ENCODE measurements around the gene CDX1.

The CDX1 gene

GRCh38 chr5:150184006-150184405 is 17.4 kb downstream of the CDX1 start:
- no peak for DNase-seq (ENCODE audit: low read depth)

DNA sequence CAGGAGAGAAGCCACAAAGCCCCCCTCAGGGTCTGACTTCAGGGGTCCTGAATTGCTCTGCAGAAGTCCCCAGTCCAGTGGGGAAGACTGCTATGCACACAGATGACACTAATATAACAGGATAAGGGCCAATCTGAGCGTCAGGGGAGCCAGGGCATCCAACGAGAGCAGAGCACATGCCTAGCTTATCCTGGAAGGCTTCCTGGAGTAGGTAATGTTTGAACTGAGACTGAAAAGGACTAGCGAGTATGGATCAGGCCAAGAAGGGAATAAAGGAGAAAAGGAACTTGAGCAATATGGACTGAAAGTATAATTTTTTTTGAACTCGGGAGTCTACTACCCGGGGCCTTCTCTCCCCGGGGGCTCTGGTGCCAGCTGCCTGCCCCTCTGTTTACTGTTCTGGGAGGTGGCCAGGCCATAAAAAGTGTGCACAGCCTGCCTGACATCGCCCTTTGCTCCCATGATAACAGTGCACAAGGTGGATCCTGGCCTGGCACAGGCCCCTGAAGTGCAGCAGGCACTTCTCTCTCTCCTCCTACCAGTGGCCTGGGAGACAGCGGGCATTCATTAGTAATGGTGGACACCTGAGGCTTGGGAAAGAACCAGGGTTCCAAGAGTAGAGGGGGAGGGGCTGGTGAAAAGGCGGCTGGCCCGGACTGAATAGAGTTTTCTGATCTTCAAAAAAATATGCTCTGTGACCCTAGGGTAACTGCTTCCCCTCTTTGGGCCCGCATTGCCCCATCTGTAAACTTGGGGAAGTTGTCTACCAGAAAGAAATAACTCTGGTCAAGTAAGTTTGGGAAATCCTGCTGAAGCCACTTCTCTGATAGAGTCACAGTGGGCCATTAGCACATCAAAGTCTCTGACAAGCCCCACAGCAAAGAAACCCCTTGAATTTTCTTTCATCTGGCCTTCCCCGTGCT is 18.7 kb downstream of the CDX1 start:
- no peak for DNase-seq (ENCODE audit: low read depth)

DNA sequence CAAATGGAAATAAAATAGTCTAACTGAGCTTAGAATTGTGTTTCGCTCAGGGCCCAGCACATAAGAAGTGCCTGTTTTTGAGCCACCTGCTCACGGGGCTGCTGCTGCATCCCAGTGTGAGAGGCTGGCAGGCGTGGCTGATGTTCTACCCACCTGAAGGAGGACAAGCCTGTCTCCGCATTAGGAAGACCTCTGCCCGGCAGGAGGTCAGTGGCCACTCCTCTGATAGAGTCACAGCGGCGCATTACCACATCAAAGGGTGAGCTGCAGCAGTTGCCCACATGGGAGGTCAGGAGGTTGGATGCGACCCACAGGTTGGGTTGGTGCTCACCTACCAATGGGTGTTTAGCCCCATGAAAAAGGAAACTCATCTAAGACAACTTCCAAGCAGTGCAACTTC is 19.6 kb downstream of the CDX1 start:
- DNase-seq (ENCODE audit: low read depth): no peak

- DNase-seq (ENCODE audit: low read depth): no peak
Measured at GRCh38 chr5:150186897-150187296, 20.3 kb downstream of the CDX1 start.

DNA sequence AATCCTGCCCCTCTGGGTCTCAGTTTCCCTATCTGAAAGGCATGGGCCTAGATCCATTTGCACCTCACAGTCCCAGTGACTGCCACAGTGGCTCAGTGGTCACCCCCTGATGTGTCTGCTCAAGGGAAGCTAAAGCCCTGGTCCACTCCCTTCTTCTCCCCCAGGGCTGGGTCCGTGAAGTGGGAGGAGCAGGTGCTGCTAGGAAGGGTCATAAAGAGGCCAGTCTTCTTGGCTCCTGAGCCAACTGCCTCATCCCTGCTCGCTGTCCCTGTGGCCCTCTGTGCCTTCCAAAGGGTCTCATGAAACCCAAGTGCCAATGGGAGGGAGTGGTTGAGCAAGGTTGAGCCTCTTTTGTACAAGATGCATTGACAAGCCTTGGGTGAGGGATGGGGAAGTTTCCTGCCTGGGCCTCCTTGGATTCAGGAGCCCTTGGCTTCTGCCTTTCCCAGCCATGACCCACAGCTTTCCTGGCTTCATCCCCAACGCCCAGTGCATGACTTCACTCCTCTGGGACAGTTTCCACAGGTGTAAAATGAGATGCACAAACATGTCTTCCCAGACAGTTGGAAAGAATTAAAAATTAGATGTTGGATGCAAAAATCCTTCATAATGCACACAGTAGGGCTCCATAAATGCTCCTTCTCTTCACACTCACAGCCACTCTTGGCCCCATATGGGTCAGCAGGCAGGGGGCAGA is 21.7 kb downstream of the CDX1 start:
- no peak for DNase-seq (ENCODE audit: low read depth)

DNA sequence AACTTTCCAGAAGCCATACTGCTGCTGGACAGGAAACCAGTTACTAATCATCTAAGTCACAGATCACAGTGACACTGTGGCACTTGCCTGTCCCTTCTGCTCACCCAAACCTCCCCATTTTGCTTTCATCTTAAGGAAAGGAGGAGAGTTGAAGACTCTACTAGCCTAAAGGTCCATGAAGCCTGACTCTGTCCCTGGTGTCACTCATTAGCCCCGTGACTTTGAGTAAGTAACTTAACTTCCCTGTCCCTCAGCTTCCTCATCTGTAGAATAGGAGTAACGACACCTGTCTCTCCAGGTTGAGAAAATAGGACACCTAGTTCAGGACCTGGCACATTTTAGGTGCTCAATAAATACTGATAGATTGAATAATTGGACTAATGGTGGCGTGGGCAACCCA is 22.7 kb downstream of the CDX1 start:
- DNase-seq (ENCODE audit: low read depth): no peak

DNA sequence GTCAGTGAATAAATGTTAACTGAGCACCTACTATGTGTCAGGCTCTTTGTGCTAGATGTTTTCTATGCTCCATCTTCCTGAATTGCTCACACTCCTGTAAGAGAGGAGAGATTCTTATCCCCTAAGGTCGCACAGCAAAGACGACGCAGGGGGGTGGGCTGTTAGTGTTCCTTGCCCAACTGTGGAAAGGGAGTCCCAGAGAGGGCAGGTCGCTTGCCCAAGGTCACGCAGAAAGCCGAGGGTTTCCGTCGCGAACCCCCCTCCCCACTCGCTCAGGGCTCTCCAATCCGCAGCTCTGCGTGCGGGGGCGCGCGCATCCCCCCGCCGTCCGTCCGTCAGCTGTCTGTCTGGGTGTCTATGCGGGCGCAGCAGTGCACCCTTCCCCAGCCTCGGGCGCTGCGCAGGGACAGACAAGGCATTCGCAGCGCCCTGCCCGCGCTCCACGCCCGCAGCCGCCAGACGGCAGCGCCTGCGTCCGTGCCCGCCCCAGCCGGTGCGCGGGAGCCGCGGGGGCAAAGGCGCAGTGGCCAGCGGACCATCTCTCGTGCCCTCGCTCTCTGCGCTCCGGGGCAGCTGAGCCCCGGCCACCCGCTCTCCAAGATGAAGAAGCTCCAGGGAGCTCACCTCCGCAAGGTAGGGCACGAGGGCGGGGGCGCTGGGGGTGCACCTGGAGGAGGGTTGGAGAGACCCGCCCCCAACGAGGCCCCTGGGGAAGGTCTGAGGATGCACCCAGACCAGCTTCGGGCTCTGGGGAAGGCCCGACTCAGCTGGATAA is 23.3 kb downstream of the CDX1 start, which contains the start of gene SLC6A7:
Gene SLC6A7 (plus strand): TSS at position 335 of the 775 bp plus-strand sequence. CDS start 266 bp downstream, at position 601.
- DNase-seq (ENCODE audit: low read depth): no peak

GRCh38 chr5:150190503-150190979 is 24.0 kb downstream of the CDX1 start:
- no peak for DNase-seq (ENCODE audit: low read depth)

- no peak for DNase-seq (ENCODE audit: low read depth)
Measured at GRCh38 chr5:150190987-150191386, 24.4 kb downstream of the CDX1 start.

DNA sequence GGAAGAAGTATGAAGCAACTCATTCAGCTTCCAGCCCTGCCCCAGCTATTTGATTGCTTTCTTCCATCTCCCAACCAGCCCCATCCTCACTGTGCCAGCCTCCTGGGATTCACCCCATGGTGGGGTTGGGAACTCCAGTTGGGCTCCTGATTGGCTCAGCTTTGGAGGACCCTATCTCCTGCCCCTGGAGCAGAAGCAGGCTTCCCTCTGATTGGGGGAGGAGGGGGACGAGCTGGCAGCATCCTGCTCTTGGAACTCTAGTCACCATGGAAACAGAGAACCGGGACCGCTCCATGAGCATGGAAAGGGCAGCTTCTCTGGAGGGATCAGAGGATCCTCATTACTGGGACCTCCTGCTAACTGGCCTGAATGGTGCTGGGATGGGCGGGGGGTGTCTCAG is 25.9 kb downstream of the CDX1 start:
- DNase-seq (ENCODE audit: low read depth): no peak

GRCh38 chr5:150195736-150196485 is 29.3 kb downstream of the CDX1 start:
- DNase-seq (ENCODE audit: low read depth): no peak

- no peak for DNase-seq (ENCODE audit: low read depth)
Measured at GRCh38 chr5:150196514-150196913, 29.9 kb downstream of the CDX1 start.

DNA sequence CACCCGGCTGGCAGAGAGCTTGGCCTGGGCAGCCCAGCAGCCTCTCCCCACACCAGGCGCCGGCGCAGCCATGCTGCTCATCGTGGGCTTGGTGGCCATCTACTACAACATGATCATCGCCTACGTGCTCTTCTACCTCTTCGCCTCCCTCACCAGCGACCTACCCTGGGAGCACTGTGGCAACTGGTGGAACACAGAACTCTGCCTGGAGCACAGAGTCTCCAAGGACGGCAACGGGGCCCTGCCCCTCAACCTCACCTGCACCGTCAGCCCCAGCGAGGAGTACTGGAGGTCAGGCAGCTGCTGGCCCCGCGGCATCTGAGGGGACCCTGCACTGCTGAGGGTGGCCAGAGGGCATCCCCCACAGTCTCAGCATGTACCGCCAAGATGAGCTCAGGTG is 30.4 kb downstream of the CDX1 start:
- no peak for DNase-seq (ENCODE audit: low read depth)

DNA sequence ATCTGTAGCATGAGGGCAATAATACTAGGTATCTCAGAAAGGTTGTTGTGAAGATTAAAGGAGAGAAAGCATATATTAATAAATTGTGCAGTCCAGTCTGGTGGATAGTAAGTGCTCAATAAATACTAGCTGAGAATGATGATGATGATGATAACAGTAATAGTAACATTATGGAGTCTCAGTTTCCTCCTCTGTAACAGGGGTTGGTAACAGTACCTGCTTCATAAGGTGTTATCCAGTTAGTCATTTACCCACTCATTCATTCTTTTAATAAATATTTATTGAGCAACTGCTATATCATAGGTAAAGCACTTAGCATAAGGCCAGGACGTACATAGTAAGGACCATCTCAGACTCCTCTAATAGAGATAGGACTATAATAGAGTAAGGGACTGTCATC is 30.9 kb downstream of the CDX1 start:
- DNase-seq (ENCODE audit: low read depth): no peak

GRCh38 chr5:150202501-150202900 is 35.9 kb downstream of the CDX1 start:
- no peak for DNase-seq (ENCODE audit: low read depth)

DNA sequence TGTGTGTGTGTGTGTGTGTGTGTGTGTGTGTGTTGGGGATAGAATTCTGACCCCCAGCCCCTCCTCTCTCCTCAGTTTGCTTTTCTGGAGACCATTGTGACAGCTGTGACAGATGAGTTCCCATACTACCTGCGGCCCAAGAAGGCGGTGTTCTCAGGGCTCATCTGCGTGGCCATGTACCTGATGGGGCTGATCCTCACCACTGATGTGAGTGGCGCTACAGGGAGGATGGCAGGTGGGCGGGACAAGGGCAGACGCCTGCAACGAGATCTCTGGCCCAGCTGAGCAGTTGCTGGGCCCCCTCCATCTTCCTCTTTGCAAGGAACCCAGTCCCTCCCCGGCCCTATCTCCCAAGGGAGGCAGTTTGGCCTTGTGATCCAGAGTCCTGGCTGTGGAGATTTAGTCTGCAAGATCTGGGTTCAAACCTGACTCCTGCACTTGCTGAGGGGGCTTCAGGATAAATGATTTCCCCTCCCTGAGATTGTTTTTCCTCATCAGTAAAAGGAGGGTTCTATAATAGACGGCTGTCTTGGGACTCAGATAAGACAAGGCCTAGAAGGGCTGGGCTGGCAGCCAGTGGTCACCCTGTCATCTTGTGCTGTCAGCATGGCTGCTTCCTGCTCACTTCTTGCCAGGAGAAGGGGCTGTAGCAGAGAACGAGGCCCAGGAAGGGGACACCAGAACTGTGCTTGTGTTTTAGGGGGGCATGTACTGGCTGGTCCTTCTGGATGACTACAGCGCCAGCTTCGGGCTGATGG is 37.4 kb downstream of the CDX1 start:
- DNase-seq (ENCODE audit: low read depth): no peak

- DNase-seq (ENCODE audit: low read depth): no peak
Measured at GRCh38 chr5:150204590-150204960, 38.0 kb downstream of the CDX1 start.

DNA sequence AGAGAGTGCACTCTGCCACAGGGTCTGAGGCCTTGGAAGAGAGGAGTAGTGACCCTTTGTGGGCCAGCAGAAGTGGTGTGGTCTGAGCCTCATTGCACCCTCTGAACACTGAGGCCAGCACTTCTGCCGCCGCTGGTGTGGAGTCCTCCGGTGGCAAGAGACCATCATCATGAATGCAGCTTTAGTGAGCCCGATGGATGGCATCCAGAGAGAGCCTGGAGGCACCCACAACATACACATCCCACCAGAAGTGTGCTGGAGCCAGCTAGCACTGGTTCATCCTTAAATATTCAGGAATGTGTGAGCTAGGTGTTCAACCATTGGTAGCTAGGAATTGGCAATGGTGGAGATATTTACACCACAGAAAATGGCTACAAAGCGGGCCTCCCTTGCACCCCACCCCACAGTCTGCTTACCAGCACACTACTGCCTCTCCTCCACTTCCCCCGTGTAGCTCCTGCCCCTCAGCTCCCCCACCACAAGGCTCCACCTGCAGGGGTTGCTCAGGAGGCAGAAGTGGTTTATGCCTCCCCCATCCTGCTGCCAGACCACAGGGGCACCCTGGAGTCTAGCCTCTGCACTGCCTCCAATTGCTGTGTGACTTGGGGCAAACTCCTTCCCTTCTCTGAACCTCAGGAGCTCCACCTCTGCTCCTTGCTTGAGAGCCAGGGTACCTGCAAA is 39.7 kb downstream of the CDX1 start:
- no peak for DNase-seq (ENCODE audit: low read depth)

DNA sequence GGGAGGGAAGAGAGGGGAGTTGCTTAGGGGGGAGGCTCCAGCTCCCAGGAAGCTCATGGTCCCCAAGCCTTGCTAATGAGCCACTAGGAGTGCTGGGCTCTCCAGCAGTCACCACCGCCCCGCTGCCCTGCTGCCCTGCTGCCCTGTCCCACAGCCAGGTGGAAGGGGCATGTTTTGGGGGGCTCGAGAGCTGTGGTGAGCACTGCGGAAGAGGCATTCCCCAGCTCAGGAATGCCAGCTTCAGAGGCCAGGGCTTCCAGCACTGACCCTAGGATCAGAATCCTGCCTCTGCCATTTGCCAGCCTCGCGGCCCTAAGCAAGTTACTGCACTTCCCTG is 40.2 kb downstream of the CDX1 start:
- no peak for DNase-seq (ENCODE audit: low read depth)
